GF-D8 (cell line): ENCODE data around the gene CT45A9.
"Not testable (repeated sequence)": the region's sequence is repeated elsewhere in the genome, so short reads cannot be mapped to it uniquely, and the experiment has no call there.

ENCODE experiments used
- DNase-seq: peaks from one replicate; lab custom pipeline; 2025; lab: John Stamatoyannopoulos, UW

The CT45A9 gene

GRCh38 chrX:135871712-135872111 lies at the start of gene CT45A9:
Gene CT45A9 (minus strand): TSS chrX:135871812. CDS start chrX:135868061, 3,751 bp downstream.
- not testable (repeated sequence) for DNase-seq

GRCh38 chrX:135920516-135920915 lies 48.9 kb upstream of the CT45A9 start:
- not testable (repeated sequence) for DNase-seq

GRCh38 chrX:135914404-135914803 lies 42.8 kb upstream of the CT45A9 start:
- no peak for DNase-seq

- DNase-seq = no peak
These were observed 38.6 kb upstream of the CT45A9 start for GRCh38 chrX:135910251-135910650.

- DNase-seq = no peak
These were observed 21.7 kb upstream of the CT45A9 start, which contains the start of the genes CT45A10 and SAGE1 for GRCh38 chrX:135893294-135893817. Gene CT45A10 (minus strand): TSS chrX:135893444. CDS start chrX:135885344, 8,100 bp downstream. Gene SAGE1 (plus strand): TSS chrX:135893716. CDS start chrX:135896243, 2,527 bp downstream.

- no peak for DNase-seq
These were observed 21.2 kb upstream of the CT45A9 start for GRCh38 chrX:135892781-135893180.

- no peak for DNase-seq
These were observed 18.5 kb upstream of the CT45A9 start for GRCh38 chrX:135890087-135890585.

GRCh38 chrX:135888976-135889375 lies 17.4 kb upstream of the CT45A9 start:
- not testable (repeated sequence) for DNase-seq

- DNase-seq = not testable (repeated sequence)
These were observed 16.6 kb upstream of the CT45A9 start for GRCh38 chrX:135888230-135888629.

GRCh38 chrX:135882741-135883140 lies 11.1 kb upstream of the CT45A9 start:
- not testable (repeated sequence) for DNase-seq

- not testable (repeated sequence) for DNase-seq
These were observed 17.2 kb downstream of the CT45A9 start, which contains the start of gene CT45A8 for GRCh38 chrX:135854438-135854837. Gene CT45A8 (minus strand): TSS chrX:135854538. CDS start chrX:135850783, 3,755 bp downstream.

- not testable (repeated sequence) for DNase-seq
These were observed 34.4 kb downstream of the CT45A9 start, which contains the start of gene CT45A7 for GRCh38 chrX:135837180-135837579. Gene CT45A7 (minus strand): TSS chrX:135837280. CDS start chrX:135833533, 3,747 bp downstream.

- DNase-seq = not testable (repeated sequence)
These were observed 51.7 kb downstream of the CT45A9 start, which contains the start of gene CT45A2 for GRCh38 chrX:135819912-135820311. Gene CT45A2 (minus strand): TSS chrX:135820012. CDS start chrX:135816265, 3,747 bp downstream.
